NCI-H1694 treated with DMSO at 0.1 percent for 48 hours (cell line): ENCODE data around the gene HOXA11.

Source experiments
- DNase-seq: peaks from one replicate; lab custom pipeline; 2025; lab: John Stamatoyannopoulos, UW

Gene HOXA11

GRCh38 chr7:27169658-27170425 is 15.2 kb downstream of the HOXA11 start:
- peak; percentile 51 for DNase-seq

GRCh38 chr7:27168265-27168947 is 16.6 kb downstream of the HOXA11 start:
- peak; percentile 82 for DNase-seq

GRCh38 chr7:27167916-27168264 is 17.1 kb downstream of the HOXA11 start:
- no peak for DNase-seq

- DNase-seq = peak; percentile 52
Measured at GRCh38 chr7:27166531-27167505, 18.2 kb downstream of the HOXA11 start.

DNA sequence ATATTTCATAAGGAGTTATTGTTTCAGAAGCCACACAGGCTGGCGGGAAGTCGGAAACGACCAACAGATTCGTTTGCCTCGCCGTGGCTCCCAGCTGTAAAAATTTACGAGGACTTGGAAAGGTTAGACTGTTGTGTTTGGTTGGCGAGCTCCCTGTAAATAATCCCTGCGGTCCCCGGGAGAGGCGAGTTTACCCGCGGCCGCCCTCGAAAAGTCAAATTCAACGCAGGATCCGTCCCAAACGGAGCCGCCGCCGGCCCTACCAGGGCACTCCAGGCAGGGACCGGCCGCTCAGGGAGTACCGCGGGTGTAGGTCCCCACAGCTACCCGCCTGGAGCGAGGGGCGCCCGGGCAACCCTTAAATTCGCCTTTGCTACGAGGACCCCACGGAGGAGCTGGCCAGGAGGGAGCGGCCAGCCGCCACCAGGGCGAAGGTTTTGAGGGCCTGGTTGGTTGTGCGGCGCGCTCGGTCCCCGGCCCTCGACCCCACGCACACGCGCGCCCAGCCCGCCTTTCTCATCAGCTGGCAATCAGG is 19.0 kb downstream of the HOXA11 start:
- DNase-seq = no peak

DNA sequence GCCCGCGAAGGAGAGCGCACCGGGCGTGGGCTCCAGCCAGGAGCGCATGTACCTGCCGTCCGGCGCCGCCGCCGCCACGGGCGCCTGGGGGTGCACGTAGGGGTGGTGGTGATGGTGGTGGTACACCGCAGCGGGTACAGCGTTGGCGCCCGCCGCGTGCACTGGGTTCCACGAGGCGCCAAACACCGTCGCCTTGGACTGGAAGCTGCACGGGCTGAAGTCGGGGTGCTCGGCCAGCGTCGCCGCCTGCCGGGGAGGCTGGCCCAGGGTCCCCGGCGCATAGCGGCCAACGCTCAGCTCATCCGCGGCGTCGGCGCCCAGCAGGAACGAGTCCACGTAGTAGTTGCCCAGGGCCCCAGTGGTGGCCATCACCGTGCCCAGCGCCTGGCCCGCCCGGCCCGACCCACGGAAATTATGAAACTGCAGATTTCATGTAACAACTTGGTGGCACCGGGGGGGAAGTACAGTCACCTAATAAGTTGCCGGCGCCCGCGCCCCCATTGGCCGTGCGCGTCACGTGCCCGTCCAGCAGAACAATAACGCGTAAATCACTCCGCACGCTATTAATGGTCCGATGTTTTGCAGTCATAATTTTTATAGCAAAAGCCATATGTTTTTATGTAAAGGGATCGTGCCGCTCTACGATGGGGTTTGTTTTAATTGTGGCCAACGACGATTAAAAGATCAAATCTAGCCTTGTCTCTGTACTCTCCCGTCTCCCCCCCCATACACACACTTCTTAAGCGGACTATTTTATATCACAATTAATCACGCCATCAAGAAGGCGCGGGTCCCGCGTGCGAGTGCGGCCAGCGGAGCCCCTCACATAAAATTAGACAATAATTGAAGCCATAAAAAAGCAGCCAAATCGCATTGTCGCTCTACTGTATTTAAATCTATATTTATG is 19.7 kb downstream of the HOXA11 start, which contains the start of gene HOXA9:
TSS of gene HOXA9 (minus strand) at position 449 of the 907 bp plus-strand sequence. CDS start at position 369, 80 bp downstream.
- DNase-seq = no peak

DNA sequence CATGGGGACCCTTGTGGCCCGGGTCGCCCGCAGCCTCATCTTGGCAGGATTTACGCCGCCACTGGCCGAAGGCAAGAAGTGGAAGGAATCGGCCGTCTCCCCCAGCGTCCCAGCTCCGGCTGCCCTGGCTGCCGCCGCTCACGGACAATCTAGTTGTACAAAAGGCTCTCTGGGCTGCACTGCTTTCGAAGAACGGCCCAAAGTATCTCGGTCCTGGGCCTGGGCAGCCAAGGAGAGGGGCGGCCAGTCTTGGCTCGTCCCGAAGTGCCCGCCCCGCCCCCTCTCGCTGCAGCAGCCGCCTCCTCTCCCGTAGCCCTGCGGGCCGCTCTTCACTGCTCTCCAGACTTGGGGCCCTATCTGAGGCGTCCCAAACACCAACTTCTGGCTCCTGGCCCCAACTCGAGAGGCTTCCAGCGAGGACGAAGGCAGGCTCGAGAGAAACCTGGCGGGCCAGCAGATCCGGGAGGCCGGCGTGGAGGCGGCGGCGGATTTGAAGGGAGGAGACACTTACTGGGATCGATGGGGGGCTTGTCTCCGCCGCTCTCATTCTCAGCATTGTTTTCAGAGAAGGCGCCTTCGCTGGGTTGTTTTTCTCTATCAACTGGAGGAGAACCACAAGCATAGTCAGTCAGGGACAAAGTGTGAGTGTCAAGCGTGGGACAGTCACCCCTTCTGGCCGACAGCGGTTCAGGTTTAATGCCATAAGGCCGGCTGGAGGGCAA is 20.5 kb downstream of the HOXA11 start:
- DNase-seq = no peak

DNA sequence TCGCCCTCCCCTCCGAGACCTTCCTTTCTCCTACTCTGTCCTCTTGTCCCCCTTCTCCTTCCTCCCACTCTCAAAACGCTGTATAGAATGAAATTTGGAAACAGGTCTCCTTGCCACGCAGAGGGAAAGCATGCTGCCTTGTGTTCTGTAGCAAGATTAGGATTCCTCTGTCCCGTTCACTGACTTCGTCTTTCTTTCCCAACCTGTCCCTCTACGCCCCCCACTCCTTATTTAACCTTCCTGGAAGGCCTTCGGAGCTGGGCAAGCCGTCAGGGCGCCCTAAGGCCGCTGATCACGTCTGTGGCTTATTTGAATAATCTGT is 21.0 kb downstream of the HOXA11 start:
- no peak for DNase-seq

- DNase-seq = no peak
Measured at GRCh38 chr7:27163288-27164044, 21.6 kb downstream of the HOXA11 start.

GRCh38 chr7:27162561-27163287 is 22.3 kb downstream of the HOXA11 start:
- DNase-seq = no peak

GRCh38 chr7:27161721-27162560 is 23.1 kb downstream of the HOXA11 start:
- DNase-seq = no peak

DNA sequence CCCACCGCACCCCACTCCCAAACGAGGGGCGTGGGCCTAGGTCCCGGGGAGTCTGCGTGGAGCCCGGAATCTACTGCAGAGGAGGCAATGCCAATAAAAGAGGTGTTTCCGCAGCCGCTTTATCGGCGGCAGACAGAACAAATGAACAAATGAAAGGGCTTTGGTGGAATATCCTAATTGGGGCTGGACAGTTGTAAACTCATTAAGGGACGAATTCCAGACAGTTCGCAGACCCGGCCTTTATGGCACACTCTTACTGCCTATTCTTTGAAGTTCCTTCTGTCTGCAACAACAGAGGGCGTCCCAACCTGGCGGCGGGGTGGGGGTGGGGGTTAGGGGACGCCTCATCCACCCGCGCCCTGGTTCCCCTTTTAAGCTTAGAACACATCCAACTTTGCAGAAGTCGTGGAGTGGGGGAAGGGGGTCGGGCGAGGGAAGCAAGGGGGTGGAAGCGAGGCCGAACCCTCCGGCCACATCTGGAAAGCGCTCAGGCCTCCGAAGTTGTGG is 23.8 kb downstream of the HOXA11 start:
- no peak for DNase-seq

DNA sequence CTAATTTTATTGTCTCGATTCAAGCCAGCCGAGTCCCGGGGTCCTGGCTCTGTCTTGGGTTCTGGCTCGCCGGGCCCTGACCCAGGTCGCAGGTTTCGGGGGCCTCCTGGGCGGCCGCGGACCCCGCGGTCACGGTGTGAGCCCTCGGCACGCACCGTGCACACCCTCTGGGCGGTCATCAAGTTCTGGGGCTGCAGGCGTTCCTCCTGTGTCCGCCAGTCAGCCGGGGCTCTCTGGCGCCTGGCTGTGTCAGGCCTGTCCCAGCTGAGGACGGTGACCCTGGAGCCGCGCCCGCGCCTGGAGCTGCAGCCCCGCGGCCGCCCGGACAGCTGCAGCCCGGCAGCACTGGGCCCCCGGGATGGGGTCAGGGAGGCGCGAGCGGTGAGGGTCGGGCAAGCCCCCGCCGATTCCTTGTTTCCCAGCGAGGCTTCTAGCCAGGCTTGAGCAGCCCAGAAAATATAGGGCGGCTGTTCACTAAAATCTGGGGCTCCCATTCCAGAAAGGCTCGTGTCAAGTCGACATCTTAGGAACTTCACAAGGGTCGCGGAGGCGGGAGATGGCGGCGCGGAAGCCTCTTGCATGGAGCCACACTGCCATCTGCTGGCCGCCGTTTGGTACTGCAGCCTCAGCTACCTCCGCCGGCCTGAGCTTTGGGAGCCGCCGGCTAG is 24.4 kb downstream of the HOXA11 start:
- DNase-seq = peak; percentile 80

GRCh38 chr7:27160145-27160545 is 24.9 kb downstream of the HOXA11 start:
- DNase-seq = no peak

- no peak for DNase-seq
Measured at GRCh38 chr7:27159266-27160144, 25.5 kb downstream of the HOXA11 start.
